Loucy (cell line): ENCODE results near the gene RAB3GAP1.

Experiments
- H2AFZ ChIP-seq: fragments of 200-600 bp; sonication (generic); 2 replicates; pipeline ENCODE4 v1.6.0; 2016; ENCODE audit warnings: antibody characterized with exemption, mild to moderate bottlenecking, low read length, moderate library complexity
- H3F3A ChIP-seq: fragments of 200-600 bp; 2 replicates; pipeline ENCODE4 v1.6.0; 2016; ENCODE audit warnings: antibody characterized with exemption, low read depth, mild to moderate bottlenecking
- H3K27me3 ChIP-seq: fragments of 200-600 bp; sonication (generic); 2 replicates; pipeline ENCODE4 v1.6.1; 2014; ENCODE audit warnings: low read length, mild to moderate bottlenecking; ENCODE audit not compliant: insufficient read depth, poor library complexity, severe bottlenecking
- H3K36me3 ChIP-seq: fragments of 200-600 bp; sonication (generic); 2 replicates; pipeline ENCODE4 v1.6.1; 2016; ENCODE audit warnings: low read length; ENCODE audit not compliant: insufficient read depth
- H3K4me1 ChIP-seq: fragments of 200-600 bp; sonication (generic); 2 replicates; pipeline ENCODE4 v1.5.1; 2014; ENCODE audit warnings: low read length, mild to moderate bottlenecking; ENCODE audit not compliant: insufficient read depth, poor library complexity, severe bottlenecking
- H3K4me2 ChIP-seq: fragments of 200-600 bp; sonication (generic); 2 replicates; pipeline ENCODE4 v1.6.0; 2014; ENCODE audit warnings: antibody characterized with exemption, low read length, low read depth, mild to moderate bottlenecking; ENCODE audit not compliant: poor library complexity, severe bottlenecking
- H3K4me3 ChIP-seq: fragments of 200-600 bp; sonication (generic); 2 replicates; pipeline ENCODE4 v1.5.1; 2014; ENCODE audit warnings: low read length, mild to moderate bottlenecking, mixed read lengths; ENCODE audit not compliant: poor library complexity, severe bottlenecking
- H3K79me2 ChIP-seq: fragments of 200-600 bp; sonication (generic); 2 replicates; pipeline ENCODE4 v1.6.1; 2014; ENCODE audit warnings: low read length; ENCODE audit not compliant: insufficient read depth
- H3K9ac ChIP-seq: fragments of 200-600 bp; sonication (generic); 2 replicates; pipeline ENCODE4 v1.6.0; 2014; ENCODE audit warnings: mild to moderate bottlenecking, low read depth, low read length, moderate library complexity; ENCODE audit not compliant: poor library complexity, severe bottlenecking
- H3K9me2 ChIP-seq: fragments of 200-600 bp; sonication (generic); replicated peaks from 2 replicates; pipeline ENCODE4 v1.6.1; 2016; ENCODE audit warnings: low read depth, low read length, mixed read lengths
- H3K9me3 ChIP-seq: fragments of 200-600 bp; sonication (generic); 2 replicates; pipeline ENCODE4 v1.6.1; 2014; ENCODE audit warnings: mild to moderate bottlenecking, antibody characterized with exemption, low read length, low read depth; ENCODE audit not compliant: insufficient read depth
- H4K20me1 ChIP-seq: fragments of 200-600 bp; sonication (generic); 2 replicates; pipeline ENCODE4 v1.6.0; 2014; ENCODE audit warnings: antibody characterized with exemption, low read length, mild to moderate bottlenecking; ENCODE audit not compliant: insufficient read depth, poor library complexity, severe bottlenecking
- CTCF ChIP-seq: fragments of 200-600 bp; sonication (generic); conservative IDR thresholded peaks from 2 replicates; pipeline ENCODE4 v1.5.1; 2014; ENCODE audit warnings: mild to moderate bottlenecking, antibody characterized with exemption, low read length
- EZH2phosphoT487 ChIP-seq: fragments of 200-600 bp; IDR thresholded peaks from 2 replicates; pipeline ENCODE4 v1.6.1; 2018; ENCODE audit warnings: antibody characterized with exemption, mild to moderate bottlenecking, moderate library complexity, borderline replicate concordance

RAB3GAP1 gene

GRCh38 chr2:135157856-135158255 is 105.8 kb downstream of the RAB3GAP1 start:
- H2AFZ ChIP-seq: no peak overlapping the region
- H3K9ac ChIP-seq: no peak overlapping the region
- no peaks in the 10 kb centered on the region for H3F3A ChIP-seq
- no peaks in the 10 kb centered on the region for H3K9me2 ChIP-seq
- H3K4me3 ChIP-seq: no peak overlapping the region
- H3K4me1 ChIP-seq: no peaks in the 10 kb centered on the region
- H3K9me3 ChIP-seq: no peaks in the 10 kb centered on the region
- no peak for TF ChIP-seq CTCF
- no peak for TF ChIP-seq EZH2phosphoT487
- H3K36me3 ChIP-seq: peaks cover 70% of the 10 kb centered on the region
- no peaks in the 10 kb centered on the region for H4K20me1 ChIP-seq
- no peaks in the 10 kb centered on the region for H3K27me3 ChIP-seq
- H3K4me2 ChIP-seq: no peak overlapping the region
- H3K79me2 ChIP-seq: no peaks in the 10 kb centered on the region

- no peaks in the 10 kb centered on the region for H3F3A ChIP-seq
- H3K4me3 ChIP-seq: no peak overlapping the region
- no peaks in the 10 kb centered on the region for H3K9me2 ChIP-seq
- no peaks in the 10 kb centered on the region for H3K27me3 ChIP-seq
- H3K9ac ChIP-seq: no peak overlapping the region
- no peaks in the 10 kb centered on the region for H4K20me1 ChIP-seq
- no peak for TF ChIP-seq CTCF
- no peak for TF ChIP-seq EZH2phosphoT487
- H3K9me3 ChIP-seq: no peaks in the 10 kb centered on the region
- no peaks in the 10 kb centered on the region for H3K4me1 ChIP-seq
- H3K36me3 ChIP-seq: peaks cover 67% of the 10 kb centered on the region
- no peaks in the 10 kb centered on the region for H3K79me2 ChIP-seq
- H2AFZ ChIP-seq: no peak overlapping the region
- no peak overlapping the region for H3K4me2 ChIP-seq
Observed at GRCh38 chr2:135159191-135159590, 107.1 kb downstream of the RAB3GAP1 start.

GRCh38 chr2:135162377-135162776 is 110.3 kb downstream of the RAB3GAP1 start:
- Histone ChIP-seq H3F3A (no peaks in the 10 kb centered on the region), H3K4me1 (no peaks in the 10 kb centered on the region), H3K36me3 (peaks cover 58% of the 10 kb centered on the region; the same call in 1 of the 2 replicates), H3K79me2 (no peaks in the 10 kb centered on the region), H3K9ac (no peak overlapping the region), H3K4me3 (no peak overlapping the region), H2AFZ (no peak overlapping the region), H3K27me3 (no peaks in the 10 kb centered on the region), H3K9me2 (no peaks in the 10 kb centered on the region), H3K9me3 (no peaks in the 10 kb centered on the region), H4K20me1 (no peaks in the 10 kb centered on the region), H3K4me2 (no peak overlapping the region)
- TF ChIP-seq CTCF: no peak
- TF ChIP-seq EZH2phosphoT487: no peak
